A673 (cell line): ENCODE measurements around the gene ZNF460.

Source experiments
- CTCF ChIP-seq: fragments of 300-800, 200-600 bp; sonication (generic); conservative IDR thresholded peaks from 2 replicates; pipeline ENCODE4 v1.5.1; 2017; ENCODE audit warnings: low read depth, mild to moderate bottlenecking, antibody characterized with exemption, low read length, moderate library complexity, mixed read lengths
- EZH2 ChIP-seq: fragments of 200-600 bp; sonication (generic); IDR thresholded peaks from 2 replicates; pipeline ENCODE4 v1.6.1; 2017; ENCODE audit warnings: borderline replicate concordance, low read depth, mild to moderate bottlenecking, mixed read lengths, antibody characterized with exemption, low read length; ENCODE audit not compliant: poor library complexity, severe bottlenecking

- TF ChIP-seq CTCF, result no peak
- no peak for TF ChIP-seq EZH2
Observed at GRCh38 chr19:57239982-57240310, 40.3 kb upstream of the ZNF460 start.
